HEK293 (cell line): ENCODE measurements around the gene LILRA5.

ENCODE experiments used
- GFI1B ChIP-seq: fragments of 450-650 bp; formaldehyde crosslinking; IDR thresholded peaks from 2 replicates; pipeline ENCODE4 v1.5.1; 2016; ENCODE audit warnings: missing biosample characterization, missing genetic modification characterization
- KLF7 ChIP-seq: fragments of 450-650 bp; formaldehyde crosslinking; IDR thresholded peaks from 2 replicates; pipeline ENCODE4 v1.5.1; 2016; ENCODE audit warnings: missing biosample characterization, missing genetic modification characterization, borderline replicate concordance
- SP2 ChIP-seq: fragments of 450-650 bp; formaldehyde crosslinking; IDR thresholded peaks from 2 replicates; pipeline ENCODE4 v1.5.1; 2016; ENCODE audit warnings: missing biosample characterization, missing genetic modification characterization
- ZBTB7A ChIP-seq: fragments of 450-650 bp; formaldehyde crosslinking; IDR thresholded peaks from 2 replicates; pipeline ENCODE4 v1.5.1; 2016; ENCODE audit warnings: low read depth, missing biosample characterization, missing genetic modification characterization
- ZNF114 ChIP-seq: fragments of 450-650 bp; formaldehyde crosslinking; IDR thresholded peaks from 2 replicates; pipeline ENCODE4 v1.5.0; 2017; ENCODE audit warnings: missing biosample characterization, missing genetic modification characterization
- ZNF24 ChIP-seq: fragments of 450-650 bp; formaldehyde crosslinking; IDR thresholded peaks from 2 replicates; pipeline ENCODE4 v1.5.1; 2016; ENCODE audit warnings: missing biosample characterization, missing genetic modification characterization
- ZNF341 ChIP-seq: fragments of 450-650 bp; formaldehyde crosslinking; IDR thresholded peaks from 2 replicates; pipeline ENCODE4; 2016; ENCODE audit warnings: low read depth, missing biosample characterization, missing genetic modification characterization
- ZNF555 ChIP-seq: fragments of 450-650 bp; formaldehyde crosslinking; conservative IDR thresholded peaks from 2 replicates; pipeline ENCODE4 v1.5.1; 2017; ENCODE audit warnings: missing biosample characterization, mild to moderate bottlenecking, missing genetic modification characterization, inconsistent platforms
- ZNF707 ChIP-seq: fragments of 450-650 bp; formaldehyde crosslinking; IDR thresholded peaks from 2 replicates; pipeline ENCODE4 v1.5.1; 2016; ENCODE audit warnings: missing biosample characterization, missing genetic modification characterization
- ZNF777 ChIP-seq: fragments of 450-650 bp; formaldehyde crosslinking; IDR thresholded peaks from 2 replicates; pipeline ENCODE4 v1.5.1; 2017; ENCODE audit warnings: missing biosample characterization, missing genetic modification characterization, borderline replicate concordance
- TF ChIP-seq, protein P1 (sequence below): fragments of 450-650 bp; formaldehyde crosslinking; IDR thresholded peaks from 2 replicates; pipeline ENCODE4 v1.5.1; 2016; ENCODE audit warnings: missing biosample characterization, missing genetic modification characterization
- TF ChIP-seq, protein P2 (sequence below): fragments of 450-650 bp; formaldehyde crosslinking; IDR thresholded peaks from 2 replicates; pipeline ENCODE4 v1.5.1; 2016; ENCODE audit warnings: missing biosample characterization, missing genetic modification characterization
- TF ChIP-seq, protein P3 (sequence below): fragments of 450-650 bp; formaldehyde crosslinking; IDR thresholded peaks from 2 replicates; pipeline ENCODE4 v1.5.1; 2016; ENCODE audit warnings: missing biosample characterization, missing genetic modification characterization
- TF ChIP-seq, protein P4 (sequence below): fragments of 450-650 bp; formaldehyde crosslinking; IDR thresholded peaks from 2 replicates; pipeline ENCODE4 v1.5.1; 2016; ENCODE audit warnings: missing biosample characterization, missing genetic modification characterization

DNA sequence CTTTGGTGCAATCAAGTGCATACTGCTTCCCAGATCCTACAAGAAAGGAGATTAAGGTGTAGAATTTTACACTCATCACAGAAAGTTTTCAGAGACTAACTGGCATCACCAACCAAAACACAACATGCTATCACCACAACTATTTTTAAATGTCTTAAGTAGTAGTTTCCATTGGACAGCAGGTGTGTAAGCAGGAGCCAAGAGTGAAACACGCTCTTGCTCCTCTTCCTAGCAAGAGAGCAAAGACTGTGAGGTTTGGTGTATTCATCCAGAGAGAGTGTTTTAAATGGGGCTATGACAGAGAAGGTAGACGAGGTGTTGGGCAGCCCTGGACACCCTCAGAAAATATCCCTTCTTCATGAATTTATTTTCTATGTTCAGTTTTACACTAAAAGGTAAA is 38.5 kb upstream of the LILRA5 start:
- TF ChIP-seq, protein P1, sequence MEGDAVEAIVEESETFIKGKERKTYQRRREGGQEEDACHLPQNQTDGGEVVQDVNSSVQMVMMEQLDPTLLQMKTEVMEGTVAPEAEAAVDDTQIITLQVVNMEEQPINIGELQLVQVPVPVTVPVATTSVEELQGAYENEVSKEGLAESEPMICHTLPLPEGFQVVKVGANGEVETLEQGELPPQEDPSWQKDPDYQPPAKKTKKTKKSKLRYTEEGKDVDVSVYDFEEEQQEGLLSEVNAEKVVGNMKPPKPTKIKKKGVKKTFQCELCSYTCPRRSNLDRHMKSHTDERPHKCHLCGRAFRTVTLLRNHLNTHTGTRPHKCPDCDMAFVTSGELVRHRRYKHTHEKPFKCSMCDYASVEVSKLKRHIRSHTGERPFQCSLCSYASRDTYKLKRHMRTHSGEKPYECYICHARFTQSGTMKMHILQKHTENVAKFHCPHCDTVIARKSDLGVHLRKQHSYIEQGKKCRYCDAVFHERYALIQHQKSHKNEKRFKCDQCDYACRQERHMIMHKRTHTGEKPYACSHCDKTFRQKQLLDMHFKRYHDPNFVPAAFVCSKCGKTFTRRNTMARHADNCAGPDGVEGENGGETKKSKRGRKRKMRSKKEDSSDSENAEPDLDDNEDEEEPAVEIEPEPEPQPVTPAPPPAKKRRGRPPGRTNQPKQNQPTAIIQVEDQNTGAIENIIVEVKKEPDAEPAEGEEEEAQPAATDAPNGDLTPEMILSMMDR (tag by site-specific recombination), result no peak
- TF ChIP-seq GFI1B (no peak), ZNF777 (no peak), ZNF555 (tag by site-specific recombination) (no peak), SP2 (no peak), ZNF707 (tag by site-specific recombination) (no peak), KLF7 (tag by site-specific recombination) (no peak), ZNF341 (tag by site-specific recombination) (no peak), ZNF24 (tag by site-specific recombination) (no peak), ZBTB7A (tag by site-specific recombination) (no peak), ZNF114 (tag by site-specific recombination) (no peak)
- TF ChIP-seq, protein P2, sequence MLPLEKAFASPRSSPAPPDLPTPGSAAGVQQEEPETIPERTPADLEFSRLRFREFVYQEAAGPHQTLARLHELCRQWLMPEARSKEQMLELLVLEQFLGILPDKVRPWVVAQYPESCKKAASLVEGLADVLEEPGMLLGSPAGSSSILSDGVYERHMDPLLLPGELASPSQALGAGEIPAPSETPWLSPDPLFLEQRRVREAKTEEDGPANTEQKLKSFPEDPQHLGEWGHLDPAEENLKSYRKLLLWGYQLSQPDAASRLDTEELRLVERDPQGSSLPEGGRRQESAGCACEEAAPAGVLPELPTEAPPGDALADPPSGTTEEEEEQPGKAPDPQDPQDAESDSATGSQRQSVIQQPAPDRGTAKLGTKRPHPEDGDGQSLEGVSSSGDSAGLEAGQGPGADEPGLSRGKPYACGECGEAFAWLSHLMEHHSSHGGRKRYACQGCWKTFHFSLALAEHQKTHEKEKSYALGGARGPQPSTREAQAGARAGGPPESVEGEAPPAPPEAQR, result no peak
- TF ChIP-seq, protein P3, sequence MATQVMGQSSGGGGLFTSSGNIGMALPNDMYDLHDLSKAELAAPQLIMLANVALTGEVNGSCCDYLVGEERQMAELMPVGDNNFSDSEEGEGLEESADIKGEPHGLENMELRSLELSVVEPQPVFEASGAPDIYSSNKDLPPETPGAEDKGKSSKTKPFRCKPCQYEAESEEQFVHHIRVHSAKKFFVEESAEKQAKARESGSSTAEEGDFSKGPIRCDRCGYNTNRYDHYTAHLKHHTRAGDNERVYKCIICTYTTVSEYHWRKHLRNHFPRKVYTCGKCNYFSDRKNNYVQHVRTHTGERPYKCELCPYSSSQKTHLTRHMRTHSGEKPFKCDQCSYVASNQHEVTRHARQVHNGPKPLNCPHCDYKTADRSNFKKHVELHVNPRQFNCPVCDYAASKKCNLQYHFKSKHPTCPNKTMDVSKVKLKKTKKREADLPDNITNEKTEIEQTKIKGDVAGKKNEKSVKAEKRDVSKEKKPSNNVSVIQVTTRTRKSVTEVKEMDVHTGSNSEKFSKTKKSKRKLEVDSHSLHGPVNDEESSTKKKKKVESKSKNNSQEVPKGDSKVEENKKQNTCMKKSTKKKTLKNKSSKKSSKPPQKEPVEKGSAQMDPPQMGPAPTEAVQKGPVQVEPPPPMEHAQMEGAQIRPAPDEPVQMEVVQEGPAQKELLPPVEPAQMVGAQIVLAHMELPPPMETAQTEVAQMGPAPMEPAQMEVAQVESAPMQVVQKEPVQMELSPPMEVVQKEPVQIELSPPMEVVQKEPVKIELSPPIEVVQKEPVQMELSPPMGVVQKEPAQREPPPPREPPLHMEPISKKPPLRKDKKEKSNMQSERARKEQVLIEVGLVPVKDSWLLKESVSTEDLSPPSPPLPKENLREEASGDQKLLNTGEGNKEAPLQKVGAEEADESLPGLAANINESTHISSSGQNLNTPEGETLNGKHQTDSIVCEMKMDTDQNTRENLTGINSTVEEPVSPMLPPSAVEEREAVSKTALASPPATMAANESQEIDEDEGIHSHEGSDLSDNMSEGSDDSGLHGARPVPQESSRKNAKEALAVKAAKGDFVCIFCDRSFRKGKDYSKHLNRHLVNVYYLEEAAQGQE (tag by site-specific recombination), result no peak
- TF ChIP-seq, protein P4, sequence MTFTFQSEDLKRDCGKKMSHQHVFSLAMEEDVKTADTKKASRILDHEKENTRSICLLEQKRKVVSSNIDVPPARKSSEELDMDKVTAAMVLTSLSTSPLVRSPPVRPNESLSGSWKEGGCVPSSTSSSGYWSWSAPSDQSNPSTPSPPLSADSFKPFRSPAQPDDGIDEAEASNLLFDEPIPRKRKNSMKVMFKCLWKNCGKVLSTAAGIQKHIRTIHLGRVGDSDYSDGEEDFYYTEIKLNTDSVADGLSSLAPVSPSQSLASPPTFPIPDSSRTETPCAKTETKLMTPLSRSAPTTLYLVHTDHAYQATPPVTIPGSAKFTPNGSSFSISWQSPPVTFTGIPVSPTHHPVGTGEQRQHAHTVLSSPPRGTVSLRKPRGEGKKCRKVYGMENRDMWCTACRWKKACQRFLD (tag by site-specific recombination), result no peak
